ENCODE measurements around the gene CPNE7. TPM values are rescaled to one million over a fixed set of nuclear protein-coding genes. Genes with fewer than 3 reads are reported as not detected.

Gene CPNE7
- total and polyA plus RNA-seq, 2 of the 8 experiments (the other 6 are each of a cell fraction or from before 2014, with no cell fraction given), result 10.0 to 23.7 TPM

DNA sequence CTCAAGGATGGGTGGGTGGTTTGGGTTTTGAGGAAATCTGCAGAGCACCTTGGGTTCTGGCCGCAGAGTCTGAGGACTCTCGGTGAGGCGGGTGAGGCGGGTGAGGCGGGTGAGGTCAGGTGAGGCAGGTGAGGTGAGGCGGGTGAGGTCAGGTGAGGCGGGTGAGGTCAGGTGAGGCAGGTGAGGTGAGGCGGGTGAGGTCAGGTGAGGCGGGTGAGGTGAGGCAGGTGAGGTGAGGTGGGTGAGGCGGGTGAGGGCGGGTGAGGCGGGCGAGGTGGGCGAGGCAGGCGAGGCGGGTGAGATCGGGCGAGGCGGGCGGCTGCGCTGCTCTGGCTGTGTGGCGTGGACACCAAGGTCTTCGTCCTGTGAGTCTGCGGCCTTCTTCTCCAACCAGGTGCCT lies 39.2 kb upstream of the CPNE7 start:
- Histone ChIP-seq H3K79me2 (ENCODE audit: control insufficient read depth in 1 of 2, insufficient read depth in 2 of 2, low read length in 2 of 2) (peaks cover 0 to 3% of the 10 kb centered on the region in 2 experiments; a peak in 1 of 4 replicates), H3K36me3 (ENCODE audit: control insufficient read depth in 2 of 4, insufficient read depth in 4 of 4, low read length in 3 of 4) (peaks cover 20 to 62% (median 45%) of the 10 kb centered on the region in 4 experiments; a peak in 7 of 8 replicates), H3K4me1 (replicated peaks in 1 of 4; ENCODE audit: control insufficient read depth in 3 of 4, insufficient read depth in 4 of 4, low read length in 3 of 4) (no peaks in the 10 kb centered on the region), H2BK120ac (replicated peaks; ENCODE audit: low read depth, low read length) (no peak overlapping the region), H2BK15ac (ENCODE audit: low read length) (no peak overlapping the region), H3K27me3 (replicated peaks in 1 of 4; ENCODE audit: control insufficient read depth in 3 of 4, extremely low read depth in 1 of 4, insufficient read depth in 3 of 4, low read length in 3 of 4) (no peaks in the 10 kb centered on the region), H3K23me2 (ENCODE audit: low read depth, low read length) (no peaks in the 10 kb centered on the region), H4K8ac (ENCODE audit: extremely low read depth, insufficient read depth, low read length) (no peak overlapping the region; the same call in 1 of the 2 replicates), H2BK20ac (ENCODE audit: low read length) (no peak overlapping the region), H3K23ac (ENCODE audit: insufficient read length) (no peak overlapping the region), H3K4ac (replicated peaks; ENCODE audit: insufficient read length, low read depth, low read length) (no peak overlapping the region), H4K20me1 (replicated peaks in 1 of 2; ENCODE audit: control insufficient read depth in 1 of 2, insufficient read depth in 2 of 2, low read length in 2 of 2) (peaks cover 6 to 19% of the 10 kb centered on the region in 2 experiments), H4K5ac (ENCODE audit: insufficient read length, low read depth, low read length) (no peak overlapping the region), H3K27ac (ENCODE audit: low read depth, low read length) (no peak overlapping the region), H3K4me2 (ENCODE audit: insufficient read depth in 1 of 2, low read depth in 2 of 2, low read length in 2 of 2) (no peak overlapping the region), H2BK12ac (ENCODE audit: low read depth, low read length) (no peak overlapping the region), H4K91ac (replicated peaks; ENCODE audit: insufficient read length, low read length) (no peak overlapping the region), H3K56ac (replicated peaks; ENCODE audit: insufficient read length, low read depth, low read length) (no peak overlapping the region), H3K14ac (ENCODE audit: insufficient read length) (no peak overlapping the region), H3K79me1 (ENCODE audit: low read depth, low read length) (peaks cover 5% of the 10 kb centered on the region), H2AFZ (ENCODE audit: low read length) (no peak overlapping the region), H3K9ac (replicated peaks in 1 of 4; ENCODE audit: extremely low read depth in 1 of 4, low read depth in 3 of 4, low read length in 3 of 4) (no peak overlapping the region), H2BK5ac (ENCODE audit: low read depth, low read length) (no peak overlapping the region), H3K9me3 (ENCODE audit: insufficient read depth in 2 of 2, low read depth in 1 of 2, low read length in 1 of 2) (no peaks in the 10 kb centered on the region), H2AK5ac (ENCODE audit: low read depth, low read length) (no peak overlapping the region), H3K18ac (ENCODE audit: extremely low read depth, low read length) (no peak overlapping the region), H3K4me3 (ENCODE audit: extremely low read depth in 1 of 4, insufficient read depth in 2 of 4, low read depth in 3 of 4, low read length in 4 of 4) (no peak overlapping the region)
- ChIA-PET CTCF (ENCODE audit: partially characterized antibody) (interaction anchor here (0.9 kb wide), 1 partner anchor 9 kb away, joined by 3 read pairs; no protein-coding TSS in a partner anchor), POLR2A (ENCODE audit: partially characterized antibody) (interaction anchor here (1.2 to 7.2 kb wide), 2 partner anchors 15 to 38 kb away, joined by 5 to 47 read pairs; no protein-coding TSS in a partner anchor)
- WGBS, 2 experiments (ENCODE audit: extremely low coverage in 1 of 2, insufficient coverage in 1 of 2, insufficient read length in 1 of 2, insufficient replicate concordance in 2 of 2, low coverage in 1 of 2, low lambda C conversion rate in 2 of 2, missing lambda C conversion rate in 1 of 2), result 94% methylated on average over 9 of the region's 24 CpGs; no CpG with 5 or more reads in 1 of the 2 experiments
- FAIRE-seq (no peak), DNase-seq (ENCODE audit: low read depth in 1 of 2, low spot score in 2 of 2) (no peak)
- no peak for TF ChIP-seq CBX5 (IDR thresholded peaks at IDR 0.05; ENCODE audit: low read depth, low read length)
- no peak for TF ChIP-seq POLR2AphosphoS5 (IDR thresholded peaks at IDR 0.05; ENCODE audit: low read depth, low read length)

Data from H1 (cell line).